H9 (cell line): ENCODE results near the gene PRTN3. TPM values are rescaled to one million over a fixed set of nuclear protein-coding genes. Genes with fewer than 3 reads are reported as not detected.

ENCODE experiments used
- DNase-seq: peaks from one replicate; pipeline ENCODE4 v3.0.0-alpha.2; 2017
- H2AFZ ChIP-seq: one replicate; pipeline ENCODE4 v1.6.1; 2013; ENCODE audit warnings: mild to moderate bottlenecking, low read length, control low read depth, moderate library complexity
- H2AK5ac ChIP-seq: 2 replicates; pipeline ENCODE4 v1.6.1; 2013; ENCODE audit warnings: low read length, control low read depth, mixed read lengths; ENCODE audit not compliant: insufficient read length
- H2BK120ac ChIP-seq: one replicate; pipeline ENCODE4 v1.6.1; 2013; ENCODE audit warnings: low read depth, mild to moderate bottlenecking, low read length, control low read depth, inconsistent platforms; ENCODE audit not compliant: poor library complexity, severe bottlenecking
- H2BK12ac ChIP-seq: 2 replicates; pipeline ENCODE4 v1.6.1; 2013; ENCODE audit warnings: low read length, control low read depth, mixed read lengths, low read depth; ENCODE audit not compliant: insufficient read length
- H2BK15ac ChIP-seq: 2 replicates; pipeline ENCODE4 v1.6.1; 2013; ENCODE audit warnings: low read depth, low read length, control low read depth
- H2BK20ac ChIP-seq: one replicate; pipeline ENCODE4 v1.6.1; 2013; ENCODE audit warnings: low read depth, mild to moderate bottlenecking, low read length, control low read depth, inconsistent platforms; ENCODE audit not compliant: poor library complexity, severe bottlenecking
- H2BK5ac ChIP-seq: 2 replicates; pipeline ENCODE4 v1.6.1; 2013; ENCODE audit warnings: low read length, control low read depth, mixed read lengths; ENCODE audit not compliant: insufficient read length
- H3K14ac ChIP-seq: 2 replicates; pipeline ENCODE4 v1.6.1; 2013; ENCODE audit warnings: low read length, control low read depth; ENCODE audit not compliant: insufficient read depth
- H3K18ac ChIP-seq: 2 replicates; pipeline ENCODE4 v1.6.1; 2013; ENCODE audit warnings: low read depth, mild to moderate bottlenecking, mixed read lengths, low read length, control low read depth; ENCODE audit not compliant: insufficient read length
- H3K23ac ChIP-seq: 2 replicates; pipeline ENCODE4 v1.6.1; 2013; ENCODE audit warnings: low read length, control low read depth, mixed read lengths, low read depth; ENCODE audit not compliant: insufficient read length
- H3K23me2 ChIP-seq: 2 replicates; pipeline ENCODE4 v1.6.1; 2013; ENCODE audit warnings: low read depth, mild to moderate bottlenecking, mixed read lengths, low read length, control low read depth; ENCODE audit not compliant: insufficient read length, poor library complexity, severe bottlenecking
- H3K27ac ChIP-seq: 2 replicates; pipeline ENCODE4 v1.5.1; 2013; ENCODE audit warnings: low read length, control low read depth, mixed read lengths, low read depth; ENCODE audit not compliant: insufficient read length
- H3K27me3 ChIP-seq: 2 replicates; pipeline ENCODE4 v1.6.1; 2013; ENCODE audit warnings: low read length, control low read depth, inconsistent platforms; ENCODE audit not compliant: insufficient read depth
- H3K4ac ChIP-seq: 2 replicates; pipeline ENCODE4 v1.6.1; 2013; ENCODE audit warnings: low read depth, mild to moderate bottlenecking, control low read depth, inconsistent platforms, low read length, moderate library complexity
- H3K4me1 ChIP-seq: 2 replicates; pipeline ENCODE4 v1.6.1; 2013; ENCODE audit warnings: low read length, control low read depth, inconsistent platforms; ENCODE audit not compliant: insufficient read depth
- H3K4me2 ChIP-seq: 2 replicates; pipeline ENCODE4 v1.6.1; 2013; ENCODE audit warnings: low read length, control low read depth, mixed read lengths; ENCODE audit not compliant: insufficient read length, insufficient read depth
- H3K56ac ChIP-seq: 2 replicates; pipeline ENCODE4 v1.6.1; 2013; ENCODE audit warnings: low read depth, mild to moderate bottlenecking, mixed read lengths, low read length, control low read depth; ENCODE audit not compliant: insufficient read length
- H3K79me1 ChIP-seq: 2 replicates; pipeline ENCODE4 v1.6.1; 2013; ENCODE audit warnings: low read depth, mild to moderate bottlenecking, moderate library complexity, low read length, control low read depth, inconsistent platforms; ENCODE audit not compliant: insufficient read depth, poor library complexity, severe bottlenecking
- H3K79me2 ChIP-seq: 2 replicates; pipeline ENCODE4 v1.6.1; 2013; ENCODE audit warnings: low read length, control low read depth, inconsistent platforms; ENCODE audit not compliant: insufficient read depth
- H3K9ac ChIP-seq: 2 replicates; pipeline ENCODE4 v1.6.1; 2013; ENCODE audit warnings: low read length, control low read depth, mixed read lengths; ENCODE audit not compliant: insufficient read length; ENCODE audit errors: extremely low read depth
- H3K9me3 ChIP-seq: one replicate; pipeline ENCODE4 v1.6.1; 2013; ENCODE audit warnings: low read depth, low read length, inconsistent platforms; ENCODE audit not compliant: control insufficient read depth
- H3T11ph ChIP-seq: one replicate; pipeline ENCODE4 v1.6.1; 2013; ENCODE audit warnings: mild to moderate bottlenecking, low read length, control low read depth, inconsistent platforms
- H4K20me1 ChIP-seq: one replicate; pipeline ENCODE4 v1.6.1; 2013; ENCODE audit not compliant: control insufficient read depth, insufficient read length, insufficient read depth
- H4K5ac ChIP-seq: 2 replicates; pipeline ENCODE4 v1.6.1; 2013; ENCODE audit warnings: low read depth, mild to moderate bottlenecking, mixed read lengths, low read length, control low read depth; ENCODE audit not compliant: insufficient read length
- H4K8ac ChIP-seq: replicated peaks from 2 replicates; pipeline ENCODE4 v1.6.1; 2013; ENCODE audit warnings: low read length, control low read depth, mixed read lengths, low read depth; ENCODE audit not compliant: insufficient read length
- H4K91ac ChIP-seq: 2 replicates; pipeline ENCODE4 v1.6.1; 2013; ENCODE audit warnings: low read depth, mild to moderate bottlenecking, moderate library complexity, mixed read lengths, low read length, control low read depth; ENCODE audit not compliant: insufficient read length
- H3K27ac Mint-ChIP-seq, 3 experiments: 2 replicates in 2 of 3; 3 replicates in 1 of 3; pipeline ENCODE4 v1.8.0; 2020 to 2021; ENCODE audit warnings: mixed read lengths in 3 of 3, mild to moderate bottlenecking in 1 of 3, moderate library complexity in 1 of 3
- H3K27me3 Mint-ChIP-seq: 2 replicates; pipeline ENCODE4 v1.8.0; 2021; ENCODE audit warnings: low read depth, mild to moderate bottlenecking, moderate library complexity, mixed read lengths
- H3K36me3 Mint-ChIP-seq, 3 experiments: 2 replicates in 2 of 3; 3 replicates in 1 of 3; pipeline ENCODE4 v1.8.0; 2020 to 2021; ENCODE audit warnings: low read depth in 3 of 3, mixed read lengths in 3 of 3; ENCODE audit not compliant: insufficient read depth in 1 of 3
- H3K4me1 Mint-ChIP-seq, 2 experiments: 2 replicates each; pipeline ENCODE4 v1.8.0; 2020; ENCODE audit warnings: mixed read lengths in 2 of 2
- H3K4me3 Mint-ChIP-seq, 2 experiments: 2 replicates in 1 of 2; 3 replicates in 1 of 2; pipeline ENCODE4 v1.8.0; 2020 to 2021; ENCODE audit warnings: mild to moderate bottlenecking in 2 of 2, mixed read lengths in 2 of 2, moderate library complexity in 1 of 2
- H3K9me3 Mint-ChIP-seq, 2 experiments: 2 replicates in 1 of 2; 3 replicates in 1 of 2; pipeline ENCODE4 v1.8.0; 2020; ENCODE audit warnings: mild to moderate bottlenecking in 2 of 2, mixed read lengths in 2 of 2, moderate library complexity in 1 of 2
- WGBS: extraction: QIAGEN DNeasy Blood & Tissue Kit; methylation state at CpG from one replicate; pipeline ENCODE4 v1.1.7; 2013; ENCODE audit warnings: missing lambda C conversion rate, low lambda C conversion rate, mixed read lengths; ENCODE audit not compliant: insufficient read length; ENCODE audit errors: extremely low coverage; 5-methylcytosine and 5-hydroxymethylcytosine counted together
- total RNA-seq: library from RNA; stranded (reverse); gene quantifications from 2 replicates; pipeline ENCODE4 v1.2.1, GENCODE V29; 2021
- TF ChIP-seq, protein P1 (sequence below): fragments of 200-600 bp; sonication (generic); conservative IDR thresholded peaks from 3 replicates; pipeline ENCODE4 v1.8.0; 2021; ENCODE audit warnings: antibody characterized with exemption, mild to moderate bottlenecking

The PRTN3 gene
- total RNA-seq, 1 experiment from 2014 or later: 0.31 TPM

DNA sequence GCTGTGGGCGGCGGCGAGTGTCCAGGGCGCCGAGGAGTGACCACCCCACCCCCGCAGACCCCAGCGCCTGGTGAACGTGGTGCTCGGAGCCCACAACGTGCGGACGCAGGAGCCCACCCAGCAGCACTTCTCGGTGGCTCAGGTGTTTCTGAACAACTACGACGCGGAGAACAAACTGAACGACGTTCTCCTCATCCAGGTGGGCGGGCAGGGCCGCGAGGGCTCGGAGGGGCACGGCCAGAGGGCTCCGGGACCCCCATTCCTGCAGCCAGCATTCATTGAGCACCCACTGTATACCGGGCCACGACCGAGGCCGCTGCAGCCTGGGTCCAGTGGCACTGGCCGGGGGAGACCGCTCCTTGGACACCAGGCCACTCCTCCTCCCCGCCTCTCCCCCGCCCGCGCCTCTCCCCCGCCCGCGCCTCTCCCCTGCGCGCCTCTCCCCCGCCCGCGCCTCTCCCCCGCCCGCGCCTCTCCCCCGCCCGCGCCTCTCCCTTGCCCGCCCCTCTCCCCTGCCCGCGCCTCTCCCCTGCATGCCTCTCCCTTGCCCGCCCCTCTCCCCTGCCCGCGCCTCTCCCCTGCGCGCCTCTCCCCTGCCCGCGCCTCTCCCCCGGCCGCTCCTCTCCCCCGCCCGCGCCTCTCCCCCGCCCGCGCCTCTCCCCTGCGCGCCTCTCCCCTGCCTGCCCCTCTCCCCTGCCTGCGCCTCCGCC lies 3.2 kb downstream of the PRTN3 start:
- H2BK12ac ChIP-seq: no peak overlapping the region
- no peak overlapping the region for H2AK5ac ChIP-seq
- Mint-ChIP-seq H3K4me1 (peaks cover 2 to 11% of the 10 kb centered on the region in 2 experiments; a peak in 2 of 4 replicates), H3K27ac (no peak overlapping the region), H3K9me3 (peaks cover 0 to 4% of the 10 kb centered on the region in 2 experiments; a peak in 2 of 5 replicates), H3K4me3 (peak overlapping the region; percentile 25 to 77), H3K27me3 (peaks cover 59% of the 10 kb centered on the region), H3K36me3 (no peaks in the 10 kb centered on the region; a peak in 1 of 7 replicates)
- no peak overlapping the region for H2AFZ ChIP-seq
- no peak overlapping the region for H3K23ac ChIP-seq
- no peaks in the 10 kb centered on the region for H3K4me1 ChIP-seq
- no peak overlapping the region for H3K27ac ChIP-seq
- H2BK120ac ChIP-seq: no peak overlapping the region
- no peak overlapping the region for H4K8ac ChIP-seq
- peaks cover 2% of the 10 kb centered on the region for H3K23me2 ChIP-seq
- H3K14ac ChIP-seq: no peak overlapping the region; the same call in 1 of the 2 replicates
- H3K9ac ChIP-seq: no peak overlapping the region
- no peak overlapping the region for H2BK15ac ChIP-seq
- H3K9me3 ChIP-seq: no peaks in the 10 kb centered on the region
- no peaks in the 10 kb centered on the region for H3K79me2 ChIP-seq
- no peak overlapping the region for H2BK5ac ChIP-seq
- H4K91ac ChIP-seq: no peak overlapping the region
- no peak overlapping the region for H2BK20ac ChIP-seq
- WGBS: no CpG with 5 or more reads among the region's 70 CpGs
- H3K4me2 ChIP-seq: peak overlapping the region; percentile 9
- no peak for DNase-seq
- no peak overlapping the region for H3K18ac ChIP-seq
- H3T11ph ChIP-seq: no peak overlapping the region
- no peak overlapping the region for H3K4ac ChIP-seq
- H3K79me1 ChIP-seq: no peaks in the 10 kb centered on the region
- TF ChIP-seq, protein P1, sequence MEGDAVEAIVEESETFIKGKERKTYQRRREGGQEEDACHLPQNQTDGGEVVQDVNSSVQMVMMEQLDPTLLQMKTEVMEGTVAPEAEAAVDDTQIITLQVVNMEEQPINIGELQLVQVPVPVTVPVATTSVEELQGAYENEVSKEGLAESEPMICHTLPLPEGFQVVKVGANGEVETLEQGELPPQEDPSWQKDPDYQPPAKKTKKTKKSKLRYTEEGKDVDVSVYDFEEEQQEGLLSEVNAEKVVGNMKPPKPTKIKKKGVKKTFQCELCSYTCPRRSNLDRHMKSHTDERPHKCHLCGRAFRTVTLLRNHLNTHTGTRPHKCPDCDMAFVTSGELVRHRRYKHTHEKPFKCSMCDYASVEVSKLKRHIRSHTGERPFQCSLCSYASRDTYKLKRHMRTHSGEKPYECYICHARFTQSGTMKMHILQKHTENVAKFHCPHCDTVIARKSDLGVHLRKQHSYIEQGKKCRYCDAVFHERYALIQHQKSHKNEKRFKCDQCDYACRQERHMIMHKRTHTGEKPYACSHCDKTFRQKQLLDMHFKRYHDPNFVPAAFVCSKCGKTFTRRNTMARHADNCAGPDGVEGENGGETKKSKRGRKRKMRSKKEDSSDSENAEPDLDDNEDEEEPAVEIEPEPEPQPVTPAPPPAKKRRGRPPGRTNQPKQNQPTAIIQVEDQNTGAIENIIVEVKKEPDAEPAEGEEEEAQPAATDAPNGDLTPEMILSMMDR: no peak
- no peaks in the 10 kb centered on the region for H4K20me1 ChIP-seq
- H3K27me3 ChIP-seq: peaks cover 3% of the 10 kb centered on the region; the same call in 1 of the 2 replicates
- no peak overlapping the region for H3K56ac ChIP-seq
- no peak overlapping the region for H4K5ac ChIP-seq
